GM12878 (cell line): ENCODE data around the gene CTXN1.

Experiments used
- BCL3 ChIP-seq: IDR thresholded peaks from 2 replicates; pipeline ENCODE4 v1.6.1; 2011; ENCODE audit warnings: borderline replicate concordance, low read depth, mild to moderate bottlenecking, moderate library complexity, low read length; ENCODE audit not compliant: insufficient read depth, poor library complexity, severe bottlenecking
- CTCF ChIP-seq, 3 experiments: IDR thresholded peaks in 2 of 3; conservative IDR thresholded peaks in 1 of 3; 2 replicates each; pipeline ENCODE4 v1.5.1; 2011; ENCODE audit warnings: low read depth in 3 of 3, low read length in 3 of 3, mild to moderate bottlenecking in 3 of 3, control low read depth in 2 of 3, moderate library complexity in 2 of 3, inconsistent platforms in 1 of 3, mixed read lengths in 1 of 3; ENCODE audit not compliant: control insufficient read depth in 2 of 3, insufficient read depth in 1 of 3; ENCODE audit errors: extremely low read depth in 1 of 3
- EGR1 ChIP-seq, 2 experiments: IDR thresholded peaks; 1 replicate in 1 of 2; 2 replicates in 1 of 2; pipeline ENCODE4 v1.6.1; 2011 to 2012; ENCODE audit warnings: low read depth in 2 of 2, low read length in 2 of 2, borderline replicate concordance in 1 of 2, mild to moderate bottlenecking in 1 of 2, moderate library complexity in 1 of 2
- EP300 ChIP-seq, 2 experiments: fragments of 150-350 bp in 1 of 2; IDR thresholded peaks; 2 replicates each; pipeline ENCODE4 v1.6.1; 2011 to 2012; ENCODE audit warnings: low read depth in 2 of 2, low read length in 2 of 2, borderline replicate concordance in 1 of 2, improper control_type of control experiment in 1 of 2, inconsistent platforms in 1 of 2; ENCODE audit not compliant: control insufficient read depth in 1 of 2
- ESRRA ChIP-seq: IDR thresholded peaks from 2 replicates; pipeline ENCODE4 v1.6.1; 2012; ENCODE audit warnings: mild to moderate bottlenecking, low read length, improper control_type of control experiment
- FOXK2 ChIP-seq: fragments of 450-650 bp; IDR thresholded peaks from 2 replicates; pipeline ENCODE4 v1.6.1; 2017; ENCODE audit warnings: mild to moderate bottlenecking, moderate library complexity
- MAX ChIP-seq: IDR thresholded peaks from 2 replicates; pipeline ENCODE4 v1.6.1; 2012; ENCODE audit warnings: low read depth, low read length, improper control_type of control experiment
- STAT3 ChIP-seq: IDR thresholded peaks from 2 replicates; pipeline ENCODE4 v1.6.1; 2011; ENCODE audit warnings: low read depth, low read length, improper control_type of control experiment
- ZBTB40 ChIP-seq: fragments of 450-650 bp; IDR thresholded peaks from 2 replicates; pipeline ENCODE4 v1.6.1; 2016; ENCODE audit warnings: mild to moderate bottlenecking, moderate library complexity, borderline replicate concordance
- ZNF274 ChIP-seq: IDR thresholded peaks from one replicate; pipeline ENCODE4 v1.8.0; 2011; ENCODE audit not compliant: insufficient read length, insufficient read depth

GRCh38 chr19:7904074-7905020, 21.6 kb downstream of the CTXN1 start:
- TF ChIP-seq ZBTB40 (no peak; the same call in 1 of the 2 replicates), EGR1 (IDR thresholded peaks at IDR 0.05; ENCODE audit: borderline replicate concordance in 1 of 2, low read depth in 2 of 2, low read length in 2 of 2) (peak in 1 of 2 experiments; percentile 65; a peak in 2 of 3 replicates), BCL3 (no peak), STAT3 (no peak), MAX (no peak), EP300 (IDR thresholded peaks at IDR 0.05; ENCODE audit: borderline replicate concordance in 1 of 2, control insufficient read depth in 1 of 2, low read depth in 2 of 2, low read length in 2 of 2) (no peak), ZNF274 (no peak), CTCF (IDR thresholded peaks at IDR 0.05 in 2 of 3, conservative IDR thresholded peaks at IDR 0.05 in 1 of 3; ENCODE audit: control insufficient read depth in 2 of 3, extremely low read depth in 1 of 3, insufficient read depth in 1 of 3, low read depth in 3 of 3, low read length in 3 of 3) (no peak), FOXK2 (no peak), ESRRA (no peak)
